Heart left ventricle (tissue), 13 donors: ENCODE results near the gene ATP2C1.

ENCODE experiments used
- CTCF ChIP-seq, 12 donors: fragments of 200-600 bp; sonication (generic) in 4 of 12; IDR thresholded peaks; one replicate each; pipeline versions ENCODE4 v1.5.0 to v1.8.0; 2018 to 2022; ENCODE audit warnings: antibody characterized with exemption in 12 of 12, mild to moderate bottlenecking in 5 of 12
- POLR2A ChIP-seq, 2 donors: fragments of 450-650 bp; IDR thresholded peaks; one replicate each; pipeline ENCODE4 v1.6.1; 2017; ENCODE audit warnings: antibody characterized with exemption in 2 of 2, mild to moderate bottlenecking in 2 of 2, moderate library complexity in 2 of 2
- donor health status: ischemic (EF 13 %, LVEDD 7.1; RV severe dilation, severe dysfunction).
- donor health status: DM: no; HTN: yes; CAD: no.
- donor health status: DM: no; HTN: no; CAD: no.
- donor health status: ischemic (EF 25% LVEDD 6.9; RV normal size, moderate dysfunction).
- donor health status: ischemic (EF 25% LVEDD 5.7; RV mildly dilated, moderate dysfunction).
- donor health status: ischemic (EF 35%, LVEDD 5.7; RV mildly dilated, moderate dysfunction).
- donor health status: nonischemic (EF 11% LVEDD 7.7; RV severe dilation, severe dysfunction).
- donor health status: DM: yes; HTN: yes; CAD: no.
- donor health status: PGD.
- donor health status: ischemic (EF 29% LVEDD 5.4; RV normal size, mild dysfunction).
- donor health status: nonischemic (EF 23%, LVEDD 6.1; RV moderate dilation, normal function).

DNA sequence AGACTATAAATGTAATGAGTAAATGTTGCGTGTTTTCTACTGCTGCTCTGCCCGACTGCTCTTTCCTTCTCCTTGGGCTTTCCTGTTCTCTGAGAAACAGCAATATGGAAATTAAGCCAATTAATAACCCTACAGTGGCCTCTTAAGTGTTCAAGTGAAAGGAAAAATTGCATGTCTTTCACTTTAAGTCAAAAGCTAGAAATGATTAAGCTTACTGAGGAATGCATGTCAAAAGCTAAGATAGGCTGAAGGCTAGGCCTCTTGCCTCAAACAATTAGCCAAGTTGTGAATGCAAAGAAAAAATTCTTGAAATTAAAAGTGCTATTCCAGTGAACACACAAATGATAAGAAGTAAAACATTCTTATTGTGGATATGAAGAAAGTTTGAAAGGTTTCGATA lies 55.0 kb downstream of the ATP2C1 start:
- TF ChIP-seq POLR2A (IDR thresholded peaks at IDR 0.05) = no peak
- TF ChIP-seq CTCF (IDR thresholded peaks at IDR 0.05) = no peak
